ENCODE data around the gene CABLES2.

The CABLES2 gene

DNA sequence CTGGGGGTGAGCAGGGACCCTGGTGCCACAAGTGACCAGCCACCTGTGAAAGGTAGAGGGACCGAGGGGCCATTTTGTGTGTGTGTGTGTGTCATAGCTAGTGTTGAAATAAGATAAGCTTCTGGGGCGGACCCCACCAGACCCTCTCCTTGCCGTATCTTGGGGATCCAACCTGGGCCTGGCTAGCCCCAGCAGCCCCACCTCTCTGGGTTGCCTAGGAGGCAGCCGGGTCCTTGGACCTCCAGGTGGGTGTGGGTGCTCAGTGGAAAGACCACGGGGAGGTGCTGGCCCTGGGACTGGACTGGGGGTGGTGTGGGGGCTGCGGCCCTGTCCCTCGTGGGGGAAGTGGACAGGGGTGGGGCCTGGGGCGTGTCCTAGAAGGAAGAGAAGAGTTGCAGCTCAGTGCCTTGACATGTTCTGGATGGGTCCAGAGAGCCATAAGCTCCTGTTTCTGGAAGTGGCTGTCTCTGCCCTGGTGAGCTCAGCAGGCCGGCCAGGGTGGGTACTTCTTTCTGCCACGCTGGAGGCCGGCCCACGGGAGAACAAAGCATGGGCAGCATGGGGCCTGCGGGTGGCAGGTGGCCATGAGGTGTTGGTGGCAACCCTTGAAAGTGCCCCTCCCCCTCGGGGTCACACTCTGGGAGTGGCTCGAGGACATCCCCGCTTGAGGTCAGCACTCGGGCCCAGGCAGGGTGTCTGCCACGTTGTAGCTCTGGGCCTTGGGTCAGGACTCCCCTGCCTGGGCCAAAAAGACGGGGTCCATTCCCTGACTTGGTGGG lies 11.8 kb upstream of the CABLES2 start:
- ATAC-seq, result no peak

DNA sequence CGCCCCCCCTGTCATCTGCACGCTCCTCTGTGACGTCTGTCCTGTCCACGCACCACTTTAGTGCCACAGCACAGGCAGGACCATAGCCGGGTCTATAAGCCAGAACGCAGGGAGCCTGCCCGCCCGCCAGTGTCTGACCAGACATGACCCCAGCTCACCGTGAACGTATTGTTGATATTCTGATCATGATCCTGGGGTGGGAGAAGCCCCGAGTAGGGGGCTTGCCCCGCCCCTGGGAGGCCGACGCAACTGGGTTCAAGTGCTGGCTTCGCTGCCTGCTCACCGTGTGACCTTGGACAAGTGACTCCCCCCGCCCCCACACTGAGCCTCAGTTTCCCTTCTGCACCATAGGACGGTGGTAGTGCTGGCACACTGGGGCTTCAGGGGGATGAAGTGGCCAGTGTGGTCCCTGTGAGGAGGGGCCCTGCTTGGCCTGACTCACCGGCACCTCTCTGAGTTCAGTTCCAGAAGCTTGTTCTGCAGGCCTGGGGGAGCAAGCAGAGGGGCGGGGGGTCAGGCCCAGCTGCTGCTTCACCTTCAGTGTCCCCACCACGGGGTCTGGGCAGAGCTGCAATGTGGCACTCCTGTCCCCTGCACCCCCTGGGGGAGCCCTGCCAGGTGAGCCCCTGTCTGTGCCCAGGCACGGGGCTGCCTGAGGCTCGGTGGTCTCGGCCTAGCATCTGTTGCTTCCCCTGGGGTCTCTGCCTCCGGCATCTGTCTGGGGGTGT lies 11.1 kb upstream of the CABLES2 start:
- DNase-seq (no peak), ATAC-seq (no peak)

More for the DNA sequence above, 11.8 kb upstream of the CABLES2 start:
- DNase-seq, result no peak

DNA sequence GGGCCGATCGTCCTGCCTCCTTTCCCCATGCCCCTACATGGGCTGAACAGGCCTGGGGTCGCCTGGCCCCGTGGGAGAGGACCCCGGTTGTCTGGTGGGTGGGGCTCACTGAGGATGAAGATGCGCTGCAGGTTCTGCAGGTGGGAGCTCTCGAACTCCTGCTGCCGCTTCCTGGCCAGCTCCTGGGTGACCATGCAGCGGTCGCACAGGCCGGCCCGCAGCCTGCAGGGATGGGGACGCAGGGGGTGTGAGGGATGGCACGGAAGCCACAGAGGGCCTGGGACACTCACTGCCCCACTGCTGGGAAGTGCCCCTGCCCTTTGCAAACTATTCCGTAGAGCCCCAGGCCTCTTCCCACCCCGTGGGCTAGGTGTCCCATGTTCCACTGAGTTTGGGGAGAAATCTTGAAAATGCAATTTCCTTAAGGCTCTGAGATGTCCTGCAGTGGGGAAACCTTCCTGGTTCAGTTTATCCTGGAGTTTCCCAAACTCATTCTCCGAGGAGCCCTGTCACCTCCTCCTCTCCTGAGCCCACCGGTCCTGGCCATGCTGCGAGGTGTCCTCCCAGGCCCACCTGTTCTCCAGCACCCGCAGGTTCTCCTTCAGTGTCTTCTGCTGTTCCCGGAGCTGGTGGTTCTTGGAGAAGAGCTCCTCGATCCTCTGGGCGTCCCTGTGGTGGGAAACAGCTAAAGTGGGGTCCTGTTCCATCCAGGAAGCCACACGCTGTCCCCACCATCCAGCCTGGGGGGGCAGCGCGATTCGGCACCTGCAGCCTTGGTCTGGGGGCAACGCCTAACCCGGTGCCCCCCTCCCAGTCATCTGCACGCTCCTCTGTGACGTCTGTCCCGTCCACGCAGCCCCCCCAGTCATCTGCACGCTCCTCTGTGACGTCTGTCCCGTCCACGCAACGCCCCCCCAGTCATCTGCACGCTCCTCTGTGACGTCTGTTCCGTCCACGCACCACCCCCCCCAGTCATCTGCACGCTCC lies 9.9 kb upstream of the CABLES2 start:
- ATAC-seq, result no peak
- DNase-seq, result no peak

- no peak for ATAC-seq
- DNase-seq, result no peak
Measured at GRCh38 chr20:62415354-62416111, 8.4 kb upstream of the CABLES2 start.

- ATAC-seq (no peak), DNase-seq (no peak)
Measured at GRCh38 chr20:62413896-62414481, 6.9 kb upstream of the CABLES2 start.

DNA sequence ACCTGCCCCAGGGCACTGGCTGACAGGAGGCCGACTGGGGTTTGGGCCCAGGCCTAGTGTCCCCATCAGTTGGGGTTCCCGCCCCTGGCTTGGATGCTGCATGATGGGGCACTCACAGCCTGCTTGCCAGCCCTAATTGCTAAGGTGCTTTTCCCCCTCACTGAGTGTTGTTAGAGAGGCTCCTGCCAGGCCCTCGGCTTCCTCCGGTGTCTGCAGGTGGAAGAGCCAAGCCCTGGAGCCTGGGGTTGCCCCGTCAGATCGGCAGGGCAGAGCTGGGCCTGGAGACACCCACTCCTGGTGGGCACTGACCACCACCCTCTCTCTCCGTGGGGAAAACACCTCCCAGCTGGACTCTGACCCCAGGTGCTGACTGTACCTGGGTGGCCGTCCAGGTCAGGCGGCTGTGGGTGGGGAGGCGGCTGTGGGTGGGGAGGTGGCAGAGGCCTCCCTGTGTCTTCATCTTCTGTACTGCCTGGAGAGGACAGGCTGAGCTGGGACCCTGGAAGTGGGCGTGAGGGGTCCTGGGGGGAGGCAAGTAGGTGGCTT lies 6.0 kb upstream of the CABLES2 start:
- no peak for DNase-seq
- no peak for ATAC-seq

GRCh38 chr20:62412194-62413024 lies 5.3 kb upstream of the CABLES2 start:
- DNase-seq (no peak), ATAC-seq (no peak)

GRCh38 chr20:62411479-62412193 lies 4.6 kb upstream of the CABLES2 start:
- DNase-seq (no peak), ATAC-seq (no peak)

GRCh38 chr20:62410746-62411478 lies 3.8 kb upstream of the CABLES2 start:
- ATAC-seq (no peak), DNase-seq (no peak)

DNA sequence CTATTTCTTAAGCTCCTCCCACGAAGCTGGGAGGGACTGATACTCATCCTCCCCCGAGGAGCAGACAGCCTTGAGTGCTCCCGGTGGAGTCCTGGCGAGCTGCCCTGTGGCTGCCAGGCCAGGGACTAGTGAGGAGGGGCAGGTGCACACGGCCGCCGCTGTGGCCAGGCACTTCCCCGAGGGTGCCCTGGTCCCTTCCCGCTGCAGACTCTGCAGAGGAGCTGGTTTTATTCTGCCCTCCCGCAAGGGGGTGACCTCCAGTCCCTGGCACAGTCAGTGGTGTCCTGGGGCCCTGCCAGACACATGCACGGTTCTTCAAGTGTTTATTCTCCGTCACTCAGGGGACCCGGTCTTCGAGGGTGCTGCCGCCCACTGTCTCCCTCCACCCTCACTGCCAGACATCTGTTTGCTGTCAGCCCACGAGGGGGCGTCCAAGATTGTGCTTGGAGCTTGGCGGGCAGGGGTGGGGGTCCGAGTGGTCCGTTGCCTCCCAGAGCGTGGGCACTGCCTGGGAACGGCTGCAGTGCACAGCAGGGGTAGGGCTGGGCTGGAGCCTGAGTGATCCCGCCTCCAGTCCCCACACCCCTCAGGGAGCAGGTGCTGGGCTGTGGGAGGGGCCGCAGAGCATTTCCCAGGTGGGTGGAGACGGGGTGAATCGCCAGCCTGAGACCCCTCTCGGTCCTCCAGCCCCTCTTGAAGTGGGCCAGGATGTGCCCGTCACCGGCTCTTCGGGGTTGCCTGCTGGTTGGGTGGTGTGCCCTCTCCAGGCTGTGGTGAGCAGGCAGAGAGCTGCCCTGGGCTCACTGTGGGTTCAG lies 3.1 kb upstream of the CABLES2 start:
- ATAC-seq (no peak), DNase-seq (peak; percentile 54)

DNA sequence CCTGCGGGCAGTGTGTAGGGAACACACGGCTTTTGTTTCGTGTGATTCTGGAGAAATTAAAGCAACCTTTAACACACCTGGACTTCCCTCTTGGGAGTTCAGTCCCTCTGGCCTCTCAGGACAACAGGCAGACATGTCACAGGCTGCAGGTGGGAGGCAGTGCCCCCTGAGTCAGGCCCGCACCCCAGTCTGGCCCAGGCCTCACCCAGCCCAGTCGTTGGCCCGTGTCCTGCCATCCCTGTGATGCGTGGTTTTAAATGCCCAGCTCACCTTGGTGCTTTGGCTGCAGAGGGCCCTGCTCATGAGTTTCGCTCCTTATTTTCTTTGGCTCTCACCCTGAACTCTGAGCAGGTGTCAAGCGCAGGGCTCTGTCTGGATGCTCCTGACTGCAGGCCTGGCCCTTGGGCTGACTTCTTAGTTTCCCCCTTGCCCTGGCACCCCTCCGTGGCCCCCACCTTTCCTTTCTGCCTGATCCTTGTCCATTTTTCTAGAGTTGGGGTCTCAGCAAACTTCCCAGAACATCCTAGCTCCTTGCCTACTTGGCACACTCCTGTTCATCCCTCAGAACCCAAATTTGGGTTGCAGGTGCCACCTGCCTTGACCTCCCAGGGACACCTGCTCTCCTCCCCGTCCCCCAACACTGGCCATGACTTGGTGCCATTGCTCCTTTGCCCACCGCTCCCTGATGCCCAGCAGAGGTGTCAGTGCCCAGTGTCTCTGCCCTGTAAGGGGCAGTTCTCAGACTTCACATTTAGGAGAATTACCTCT lies 2.2 kb upstream of the CABLES2 start:
- DNase-seq, result no peak
- ATAC-seq, result no peak

DNA sequence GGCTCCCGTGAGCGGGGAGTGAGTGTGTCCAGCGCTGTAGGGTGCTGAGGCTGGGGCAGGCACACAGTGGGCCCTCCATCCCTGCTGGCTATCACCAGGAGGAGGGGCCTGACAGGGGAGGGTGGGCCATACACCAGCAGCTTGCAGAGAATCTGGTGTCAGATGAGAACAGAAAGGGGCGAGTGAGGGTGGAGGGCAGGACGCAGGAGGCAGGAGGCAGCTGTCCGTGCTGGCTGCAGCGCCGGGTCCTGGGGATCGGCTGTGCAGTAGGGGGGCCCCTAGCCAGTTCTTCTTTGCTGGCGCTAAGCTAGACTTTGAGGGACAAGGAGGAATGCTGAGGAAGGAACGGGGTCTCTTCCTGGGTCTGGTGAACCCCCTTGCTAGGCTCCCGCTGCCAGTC lies 1.6 kb upstream of the CABLES2 start:
- ATAC-seq, result no peak
- no peak for DNase-seq

DNA sequence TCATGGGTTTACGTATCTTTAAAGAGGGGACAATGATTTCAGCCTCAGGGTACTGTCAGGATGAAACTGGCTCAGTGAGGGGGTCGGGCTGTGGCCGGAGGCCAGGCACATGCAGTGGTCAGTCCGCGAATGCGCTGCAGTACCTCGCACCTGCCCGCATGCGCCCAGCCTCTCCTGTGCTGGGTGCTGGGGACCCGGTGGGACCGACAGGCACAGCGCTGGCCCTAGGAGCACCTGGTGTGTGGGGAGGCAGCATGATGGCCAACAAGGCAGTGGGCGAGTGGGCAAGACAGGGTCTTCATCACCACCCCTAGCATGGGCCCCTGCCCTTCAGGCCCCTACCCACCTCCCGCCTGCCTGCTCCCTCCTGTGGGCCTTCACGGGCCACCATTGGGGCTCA lies 970 bp upstream of the CABLES2 start:
- no peak for DNase-seq

DNA sequence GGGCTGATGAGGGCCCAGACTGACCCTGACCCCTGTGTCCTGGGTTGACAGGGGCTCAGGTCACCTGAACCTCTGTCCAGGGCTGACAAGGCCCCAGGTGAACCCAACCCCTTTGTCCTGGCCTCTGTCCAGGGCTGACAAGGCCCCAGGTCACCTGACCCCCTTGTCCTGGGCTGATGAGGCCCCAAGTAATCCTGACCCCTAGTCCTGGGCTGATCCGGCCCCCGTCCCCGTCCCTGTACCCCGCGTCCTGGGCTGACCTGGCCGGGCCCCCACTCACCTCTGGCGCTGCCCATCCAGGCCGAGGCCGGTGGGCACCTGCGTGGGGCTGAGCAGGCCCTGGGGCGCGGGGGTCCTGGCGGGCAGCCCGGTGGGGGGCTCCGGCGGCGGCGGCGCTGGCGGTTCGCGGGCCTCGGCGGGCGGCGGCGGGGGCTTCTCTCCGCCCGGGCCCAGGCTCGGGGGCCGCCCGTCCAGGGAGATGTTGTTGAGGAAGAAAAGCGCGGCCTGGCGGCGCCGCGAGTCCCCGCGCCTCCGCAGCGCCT lies 379 bp downstream of the CABLES2 start:
- peak; percentile 0 for ATAC-seq
- no peak for DNase-seq

More for the DNA sequence above, 970 bp upstream of the CABLES2 start:
- no peak for ATAC-seq

GRCh38 chr20:62405981-62406513 lies 1.0 kb downstream of the CABLES2 start:
- no peak for ATAC-seq

More at GRCh38 chr20:62405981-62406513, 1.0 kb downstream of the CABLES2 start:
- no peak for DNase-seq

Data from stimulated activated naive CD8-positive, alpha-beta T cell treated with anti-CD3 and anti-CD28 coated beads, Interleukin-15, Interleukin-2, amounts not matched to agents 100 U/mL and 50 U/mL, for 24 hours (primary cell).